H1 (cell line): ENCODE measurements around the gene ESYT2. TPM values are rescaled to one million over a fixed set of nuclear protein-coding genes. Genes with fewer than 3 reads are reported as not detected.
"Not testable (repeated sequence)": the region's sequence is repeated elsewhere in the genome, so short reads cannot be mapped to it uniquely, and the experiment has no call there.

Experiments
- CTCF ChIA-PET: fragments of 300-600 bp; sonication (Branson Sonifier 250); formaldehyde crosslinking; loops from one replicate; lab custom pipeline; 2021; ENCODE audit not compliant: partially characterized antibody; lab: Charles Lee
- POLR2A ChIA-PET: fragments of 300-600 bp; sonication (Branson Sonifier 250); formaldehyde crosslinking; loops from one replicate; lab custom pipeline; 2021; ENCODE audit warnings: inconsistent platforms; ENCODE audit not compliant: partially characterized antibody; lab: Charles Lee
- DNase-seq, 2 experiments: peaks; one replicate each; pipeline versions ENCODE4 v3.0.0 to v3.0.0-alpha.2; 2010 to 2022; ENCODE audit warnings: low spot score in 2 of 2, low read depth in 1 of 2, mixed read lengths in 1 of 2
- FAIRE-seq: peaks from 2 replicates; lab custom pipeline; 2011; peaks lifted over from hg19 to GRCh38; lab: Jason Lieb, UNC
- H2AFZ ChIP-seq: 2 replicates; pipeline ENCODE4 v1.8.1; 2012; ENCODE audit warnings: low read length, inconsistent platforms
- H2AK5ac ChIP-seq: 2 replicates; pipeline ENCODE4 v1.6.1; 2013; ENCODE audit warnings: low read depth, low read length
- H2BK120ac ChIP-seq: replicated peaks from 2 replicates; pipeline ENCODE3; 2013; ENCODE audit warnings: low read depth, low read length, inconsistent platforms
- H2BK12ac ChIP-seq: 2 replicates; pipeline ENCODE4 v1.6.1; 2013; ENCODE audit warnings: low read depth, low read length
- H2BK15ac ChIP-seq: 2 replicates; pipeline ENCODE4 v1.6.1; 2013; ENCODE audit warnings: low read length
- H2BK20ac ChIP-seq: 2 replicates; pipeline ENCODE4 v1.6.1; 2013; ENCODE audit warnings: low read length
- H2BK5ac ChIP-seq: 2 replicates; pipeline ENCODE4 v1.6.1; 2013; ENCODE audit warnings: low read depth, low read length
- H3K14ac ChIP-seq: 2 replicates; pipeline ENCODE4 v1.6.1; 2013; ENCODE audit warnings: inconsistent platforms; ENCODE audit not compliant: insufficient read length
- H3K18ac ChIP-seq: 2 replicates; pipeline ENCODE4 v1.6.1; 2013; ENCODE audit warnings: low read length; ENCODE audit errors: extremely low read depth
- H3K23ac ChIP-seq: 2 replicates; pipeline ENCODE4 v1.6.1; 2013; ENCODE audit warnings: inconsistent platforms; ENCODE audit not compliant: insufficient read length
- H3K23me2 ChIP-seq: 2 replicates; pipeline ENCODE4 v1.6.1; 2013; ENCODE audit warnings: low read depth, low read length
- H3K27ac ChIP-seq: 2 replicates; pipeline ENCODE4 v1.6.1; 2011; ENCODE audit warnings: low read depth, low read length, inconsistent platforms
- H3K27me3 ChIP-seq, 4 experiments: replicated peaks in 1 of 4; 1 replicate in 1 of 4; 2 replicates in 3 of 4; pipeline versions ENCODE4 v1.6.1 to v1.8.1; 2011 to 2013; ENCODE audit warnings: low read length in 3 of 4, mild to moderate bottlenecking in 3 of 4, inconsistent platforms in 2 of 4, mixed read lengths in 2 of 4, moderate library complexity in 1 of 4; ENCODE audit not compliant: control insufficient read depth in 3 of 4, insufficient read depth in 3 of 4; ENCODE audit errors: extremely low read depth in 1 of 4
- H3K36me3 ChIP-seq, 4 experiments: 2 replicates each; pipeline versions ENCODE4 v1.6.1 to v1.8.1; 2011 to 2013; ENCODE audit warnings: mild to moderate bottlenecking in 4 of 4, low read length in 3 of 4, moderate library complexity in 2 of 4, control low read depth in 1 of 4, inconsistent platforms in 1 of 4; ENCODE audit not compliant: insufficient read depth in 4 of 4, control insufficient read depth in 2 of 4
- H3K4ac ChIP-seq: replicated peaks from 2 replicates; pipeline ENCODE3; 2013; ENCODE audit warnings: low read length, low read depth, mixed read lengths, inconsistent platforms; ENCODE audit not compliant: insufficient read length
- H3K4me1 ChIP-seq, 4 experiments: replicated peaks in 1 of 4; 1 replicate in 1 of 4; 2 replicates in 3 of 4; pipeline versions ENCODE4 v1.6.1 to v1.8.1; 2011 to 2013; ENCODE audit warnings: low read length in 3 of 4, inconsistent platforms in 2 of 4, mixed read lengths in 1 of 4; ENCODE audit not compliant: insufficient read depth in 4 of 4, control insufficient read depth in 3 of 4
- H3K4me2 ChIP-seq, 2 experiments: 2 replicates each; pipeline versions ENCODE4 v1.6.1 to v1.8.1; 2011 to 2013; ENCODE audit warnings: low read depth in 2 of 2, low read length in 2 of 2, control low read depth in 1 of 2, inconsistent platforms in 1 of 2, mild to moderate bottlenecking in 1 of 2; ENCODE audit not compliant: insufficient read depth in 1 of 2
- H3K4me3 ChIP-seq, 4 experiments: fragments of 200-600, 300-600 bp in 1 of 4; sonication (generic), shearing (Covaris generic), sonication (Bioruptor Twin) in 1 of 4; 2 replicates each; pipeline versions ENCODE4 v1.5.1 to v1.8.1; 2011 to 2016; ENCODE audit warnings: low read length in 4 of 4, low read depth in 3 of 4, control low read depth in 2 of 4, inconsistent platforms in 2 of 4, mild to moderate bottlenecking in 2 of 4, mixed read lengths in 1 of 4, moderate library complexity in 1 of 4; ENCODE audit not compliant: insufficient read depth in 2 of 4; ENCODE audit errors: extremely low read depth in 1 of 4
- H3K56ac ChIP-seq: replicated peaks from 2 replicates; pipeline ENCODE3; 2013; ENCODE audit warnings: low read depth, mild to moderate bottlenecking, mixed read lengths, low read length, inconsistent platforms; ENCODE audit not compliant: insufficient read length
- H3K79me1 ChIP-seq: 2 replicates; pipeline ENCODE4 v1.6.1; 2013; ENCODE audit warnings: low read depth, low read length, control low read depth
- H3K79me2 ChIP-seq, 2 experiments: 2 replicates each; pipeline versions ENCODE4 v1.6.1 to v1.8.1; 2012 to 2013; ENCODE audit warnings: low read length in 2 of 2, mild to moderate bottlenecking in 2 of 2, inconsistent platforms in 1 of 2; ENCODE audit not compliant: insufficient read depth in 2 of 2, control insufficient read depth in 1 of 2
- H3K9ac ChIP-seq, 4 experiments: replicated peaks in 1 of 4; 1 replicate in 1 of 4; 2 replicates in 3 of 4; pipeline versions ENCODE4 v1.6.1 to v1.8.1; 2011 to 2013; ENCODE audit warnings: low read depth in 3 of 4, low read length in 3 of 4, control low read depth in 2 of 4, mild to moderate bottlenecking in 2 of 4, moderate library complexity in 2 of 4, inconsistent platforms in 1 of 4; ENCODE audit errors: extremely low read depth in 1 of 4
- H3K9me3 ChIP-seq, 2 experiments: 2 replicates each; pipeline versions ENCODE4 v1.6.1 to v1.8.1; 2012 to 2013; ENCODE audit warnings: mild to moderate bottlenecking in 2 of 2, moderate library complexity in 2 of 2, control low read depth in 1 of 2, inconsistent platforms in 1 of 2, low read depth in 1 of 2, low read length in 1 of 2, mixed read lengths in 1 of 2; ENCODE audit not compliant: insufficient read depth in 2 of 2
- H4K20me1 ChIP-seq, 2 experiments: replicated peaks in 1 of 2; 2 replicates each; pipeline versions ENCODE3 to v1.8.1; 2011 to 2013; ENCODE audit warnings: inconsistent platforms in 2 of 2, low read length in 2 of 2, mild to moderate bottlenecking in 1 of 2; ENCODE audit not compliant: insufficient read depth in 2 of 2, control insufficient read depth in 1 of 2
- H4K5ac ChIP-seq: 2 replicates; pipeline ENCODE4 v1.6.1; 2013; ENCODE audit warnings: low read length, low read depth, mixed read lengths, inconsistent platforms; ENCODE audit not compliant: insufficient read length
- H4K8ac ChIP-seq: 2 replicates; pipeline ENCODE4 v1.8.0; 2013; ENCODE audit warnings: mild to moderate bottlenecking, moderate library complexity, low read length, inconsistent platforms; ENCODE audit not compliant: insufficient read depth; ENCODE audit errors: extremely low read depth
- H4K91ac ChIP-seq: replicated peaks from 2 replicates; pipeline ENCODE3; 2013; ENCODE audit warnings: low read length, mixed read lengths, inconsistent platforms; ENCODE audit not compliant: insufficient read length
- WGBS, 2 experiments: shearing (Covaris generic) in 1 of 2; methylation state at CpG; one replicate each; pipeline versions ENCODE4 v1.1.6 to v1.1.7; 2013 to 2015; ENCODE audit warnings: low lambda C conversion rate in 2 of 2, mixed read lengths in 2 of 2, inconsistent platforms in 1 of 2, low coverage in 1 of 2, missing lambda C conversion rate in 1 of 2; ENCODE audit not compliant: insufficient replicate concordance in 2 of 2, insufficient coverage in 1 of 2, insufficient read length in 1 of 2; ENCODE audit errors: extremely low coverage in 1 of 2, missing lambda C conversion rate in 1 of 2; 5-methylcytosine and 5-hydroxymethylcytosine counted together
- polyA plus RNA-seq, 7 experiments: library from polyadenylated mRNA; depleted of rRNA in 3 of 7; stranded (reverse) in 5 of 7; unstranded in 2 of 7; fragments of >200 nt in 5 of 7; fragments of 200-250 nt in 2 of 7; gene quantifications; 1 replicate in 5 of 7; 2 replicates in 1 of 7; 4 replicates in 1 of 7; pipeline versions ENCODE4 v1.2.1 to v1.2.3, GENCODE V29; 2011 to 2013; ENCODE audit warnings: missing spikeins in 2 of 7, mixed read lengths in 2 of 7
- total RNA-seq: library from RNA; stranded (reverse); fragmentation: NEBNext Ultra II Directional; extraction: Animal tissue kit (Norgen Biotek cat#: 25700); gene quantifications from 2 replicates; pipeline ENCODE4 v1.2.1, GENCODE V29; 2021

The ESYT2 gene
- total and polyA plus RNA-seq, 2 of the 8 experiments (the other 6 are each of a cell fraction or from before 2014, with no cell fraction given), result 27.0 to 37.5 TPM

DNA sequence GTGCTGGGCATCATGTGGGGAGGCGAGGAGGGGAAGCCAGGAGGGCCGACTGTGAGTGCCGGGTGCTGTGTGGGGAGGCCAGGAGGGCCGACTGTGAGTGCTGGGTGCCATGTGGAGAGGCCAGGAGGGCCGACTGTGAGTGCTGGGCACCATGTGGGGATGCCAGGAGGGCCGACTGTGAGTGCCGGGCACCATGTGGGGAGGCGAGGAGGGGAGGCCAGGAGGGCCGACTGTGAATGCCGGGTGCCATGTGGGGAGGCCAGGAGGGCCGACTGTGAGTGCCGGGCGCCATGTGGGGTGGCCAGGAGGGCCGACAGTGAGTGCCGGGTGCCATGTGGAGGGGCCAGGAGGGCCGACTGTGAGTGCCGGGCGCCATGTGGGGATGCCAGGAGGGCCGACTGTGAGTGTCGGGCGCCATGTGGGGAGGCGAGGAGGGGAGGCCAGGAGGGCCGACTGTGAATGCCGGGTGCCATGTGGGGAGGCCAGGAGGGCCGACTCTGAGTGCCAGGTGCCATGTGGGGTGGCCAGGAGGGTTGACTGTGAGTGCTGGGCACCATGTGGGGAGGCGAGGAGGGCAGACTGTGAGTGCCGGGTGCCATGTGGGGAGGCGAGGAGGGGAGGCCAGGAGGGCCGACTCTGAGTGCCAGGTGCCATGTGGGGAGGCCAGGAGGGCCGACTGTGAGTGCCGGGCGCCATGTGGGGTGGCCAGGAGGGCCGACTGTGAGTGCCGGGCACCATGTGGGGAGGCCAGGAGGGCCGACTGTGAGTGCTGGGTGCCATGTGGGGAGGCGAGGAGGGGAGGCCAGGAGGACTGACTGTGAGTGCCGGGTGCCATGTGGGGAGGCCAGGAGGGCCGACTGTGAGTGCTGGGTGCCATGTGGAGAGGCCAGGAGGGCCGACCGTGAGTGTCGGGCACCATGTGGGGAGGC lies 49.1 kb upstream of the ESYT2 start:
- POLR2A ChIA-PET, result not testable (repeated sequence)

More for the DNA sequence above, 49.1 kb upstream of the ESYT2 start:
- peaks cover 8 to 42% (median 21%) of the 10 kb centered on the region in 4 experiments; a peak in 7 of 8 replicates for H3K36me3 ChIP-seq
- not testable (repeated sequence) for H3K4me2 ChIP-seq, H4K8ac ChIP-seq, H2BK120ac ChIP-seq, H3K14ac ChIP-seq, H3K23ac ChIP-seq, H3K4me3 ChIP-seq, H4K91ac ChIP-seq, H2AFZ ChIP-seq, H2AK5ac ChIP-seq, H3K9me3 ChIP-seq, H2BK15ac ChIP-seq, H3K23me2 ChIP-seq, H4K20me1 ChIP-seq, H2BK5ac ChIP-seq, H3K27me3 ChIP-seq, H3K9ac ChIP-seq, DNase-seq, H3K79me2 ChIP-seq, H3K4me1 ChIP-seq, H2BK20ac ChIP-seq, H3K56ac ChIP-seq, H3K79me1 ChIP-seq, H3K18ac ChIP-seq, H2BK12ac ChIP-seq, H4K5ac ChIP-seq, H3K27ac ChIP-seq, H3K4ac ChIP-seq, FAIRE-seq
- WGBS, 2 experiments, result 94% methylated on average over 35 of the region's 41 CpGs; no CpG with 5 or more reads in 1 of the 2 experiments
- CTCF ChIA-PET, result interaction anchor here (1.3 kb wide), 1 partner anchor 45 kb away, joined by 4 read pairs; no protein-coding TSS in a partner anchor
